HG02642 (cell line): ENCODE measurements around the gene DALRD3.

ENCODE experiments used
- ATAC-seq: cut with Tn5 transposase; IDR thresholded peaks from one replicate; pipeline ENCODE4 v1.9.1; 2021; ENCODE audit warnings: mild to moderate bottlenecking; ENCODE audit not compliant: unreplicated experiment, poor library complexity

DALRD3 gene

GRCh38 chr3:49017971-49018706 lies at the start of gene DALRD3:
Gene DALRD3 (minus strand): TSS chr3:49018580. CDS start chr3:49018564, 16 bp downstream.
- ATAC-seq: no peak

- no peak for ATAC-seq
Observed at GRCh38 chr3:49058011-49058410, 39.6 kb upstream of the DALRD3 start.

- ATAC-seq: no peak
Observed at GRCh38 chr3:49057268-49057667, 38.9 kb upstream of the DALRD3 start.

GRCh38 chr3:49054344-49054862 lies 36.0 kb upstream of the DALRD3 start:
- ATAC-seq: no peak

GRCh38 chr3:49053543-49053942 lies 35.2 kb upstream of the DALRD3 start:
- no peak for ATAC-seq

- ATAC-seq: no peak
Observed at GRCh38 chr3:49035281-49035680, 16.9 kb upstream of the DALRD3 start.

GRCh38 chr3:49034650-49035049 lies 16.3 kb upstream of the DALRD3 start:
- ATAC-seq: no peak

GRCh38 chr3:49032646-49033304 lies 14.4 kb upstream of the DALRD3 start:
- ATAC-seq: no peak

GRCh38 chr3:49030321-49030720 lies 11.9 kb upstream of the DALRD3 start:
- ATAC-seq: no peak

GRCh38 chr3:49029563-49029884 lies 11.1 kb upstream of the DALRD3 start:
- ATAC-seq: no peak

- ATAC-seq: peak; percentile 92
Observed at GRCh38 chr3:49028673-49029562, 10.5 kb upstream of the DALRD3 start, which contains the start of gene IMPDH2. Gene IMPDH2 (minus strand): TSS chr3:49029398. CDS start chr3:49029350, 48 bp downstream.

- ATAC-seq: no peak
Observed at GRCh38 chr3:49028298-49028672, 9.9 kb upstream of the DALRD3 start.

GRCh38 chr3:49027634-49028033 lies 9.3 kb upstream of the DALRD3 start:
- ATAC-seq: no peak

GRCh38 chr3:49026536-49026935 lies 8.2 kb upstream of the DALRD3 start:
- no peak for ATAC-seq

GRCh38 chr3:49025793-49026520 lies 7.6 kb upstream of the DALRD3 start:
- no peak for ATAC-seq

GRCh38 chr3:49025005-49025792 lies 6.8 kb upstream of the DALRD3 start:
- ATAC-seq: no peak

GRCh38 chr3:49024449-49024848 lies 6.1 kb upstream of the DALRD3 start:
- ATAC-seq: no peak

- ATAC-seq: no peak
Observed at GRCh38 chr3:49023775-49024174, 5.4 kb upstream of the DALRD3 start.

- no peak for ATAC-seq
Observed at GRCh38 chr3:49022688-49023171, 4.3 kb upstream of the DALRD3 start.
